Caki2 (cell line): ENCODE results near the gene VENTX. TPM values are rescaled to one million over a fixed set of nuclear protein-coding genes. Genes with fewer than 3 reads are reported as not detected.

Experiments used
- DNase-seq: peaks from one replicate; pipeline ENCODE4 v3.0.0-alpha.2; 2015; ENCODE audit warnings: low read depth
- in situ Hi-C: cut with HindIII; loops from 2 replicates; pipeline ENCODE4 v1.10.0; 2016; ENCODE audit warnings: low sequenced_read_pairs, low pct_unique_long_range_greater_than_20kb, mixed read lengths
- total RNA-seq: library from RNA; depleted of rRNA; stranded (reverse); fragments of >200 nt; shearing (Covaris generic); gene quantifications from 2 replicates; pipeline ENCODE4 v1.2.3, GENCODE V29; 2014; ENCODE audit warnings: low replicate concordance

VENTX gene
- total RNA-seq, 1 experiment from 2014 or later = not detected

GRCh38 chr10:133200621-133201031 is 37.0 kb upstream of the VENTX start:
- DNase-seq = no peak
- in situ Hi-C loops = no loop called here

- no peak for DNase-seq
- in situ Hi-C loops = no loop called here
Observed at GRCh38 chr10:133201151-133201947, 36.3 kb upstream of the VENTX start.

- no peak for DNase-seq
- in situ Hi-C loops = no loop called here
Observed at GRCh38 chr10:133201948-133202725, 35.5 kb upstream of the VENTX start.

GRCh38 chr10:133202778-133203651 is 34.6 kb upstream of the VENTX start:
- in situ Hi-C loops = no loop called here
- no peak for DNase-seq

GRCh38 chr10:133203652-133204195 is 33.9 kb upstream of the VENTX start:
- no peak for DNase-seq
- in situ Hi-C loops = no loop called here

GRCh38 chr10:133204226-133205015 is 33.2 kb upstream of the VENTX start:
- in situ Hi-C loops = no loop called here
- DNase-seq = no peak

- DNase-seq = no peak
- in situ Hi-C loops = no loop called here
Observed at GRCh38 chr10:133205146-133205545, 32.5 kb upstream of the VENTX start.

GRCh38 chr10:133206356-133207040 is 31.2 kb upstream of the VENTX start:
- in situ Hi-C loops = no loop called here
- DNase-seq = no peak

- in situ Hi-C loops = no loop called here
- no peak for DNase-seq
Observed at GRCh38 chr10:133207041-133207600, 30.5 kb upstream of the VENTX start.

- in situ Hi-C loops = no loop called here
- no peak for DNase-seq
Observed at GRCh38 chr10:133207627-133208026, 30.0 kb upstream of the VENTX start.

- DNase-seq = no peak
- in situ Hi-C loops = no loop called here
Observed at GRCh38 chr10:133208466-133208865, 29.2 kb upstream of the VENTX start.

- in situ Hi-C loops = no loop called here
- DNase-seq = no peak
Observed at GRCh38 chr10:133209117-133209516, 28.5 kb upstream of the VENTX start.

GRCh38 chr10:133209641-133210040 is 28.0 kb upstream of the VENTX start:
- no peak for DNase-seq
- in situ Hi-C loops = no loop called here

GRCh38 chr10:133210398-133211140 is 27.1 kb upstream of the VENTX start:
- in situ Hi-C loops = no loop called here
- no peak for DNase-seq

GRCh38 chr10:133211141-133211830 is 26.4 kb upstream of the VENTX start:
- in situ Hi-C loops = no loop called here
- no peak for DNase-seq
